T-helper 22 cell (primary cell): ENCODE measurements around the gene AP3D1.
"Not testable (repeated sequence)": the region's sequence is repeated elsewhere in the genome, so short reads cannot be mapped to it uniquely, and the experiment has no call there.

Experiments used
- DNase-seq: peaks from one replicate; pipeline ENCODE4 v3.0.0-alpha.2; 2020; ENCODE audit warnings: low read depth

Gene AP3D1

DNA sequence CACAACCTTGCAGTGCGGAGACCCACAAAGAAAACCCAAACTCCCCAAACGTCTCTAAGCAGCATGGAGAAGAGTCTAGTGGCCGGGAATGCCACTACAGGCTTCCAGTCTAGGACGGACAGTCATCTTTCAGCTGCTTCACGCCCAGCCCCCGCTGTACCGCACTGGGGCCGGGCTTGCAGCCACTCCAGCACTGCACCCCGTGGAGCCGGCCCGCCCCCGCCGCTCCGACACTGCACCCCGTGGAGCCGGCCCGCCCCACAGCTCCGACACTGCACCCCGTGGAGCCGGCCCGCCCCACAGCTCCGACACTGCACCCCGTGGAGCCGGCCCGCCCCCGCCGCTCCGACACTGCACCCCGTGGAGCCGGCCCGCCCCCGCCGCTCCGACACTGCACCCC lies 23.1 kb downstream of the AP3D1 start:
- not testable (repeated sequence) for DNase-seq

DNA sequence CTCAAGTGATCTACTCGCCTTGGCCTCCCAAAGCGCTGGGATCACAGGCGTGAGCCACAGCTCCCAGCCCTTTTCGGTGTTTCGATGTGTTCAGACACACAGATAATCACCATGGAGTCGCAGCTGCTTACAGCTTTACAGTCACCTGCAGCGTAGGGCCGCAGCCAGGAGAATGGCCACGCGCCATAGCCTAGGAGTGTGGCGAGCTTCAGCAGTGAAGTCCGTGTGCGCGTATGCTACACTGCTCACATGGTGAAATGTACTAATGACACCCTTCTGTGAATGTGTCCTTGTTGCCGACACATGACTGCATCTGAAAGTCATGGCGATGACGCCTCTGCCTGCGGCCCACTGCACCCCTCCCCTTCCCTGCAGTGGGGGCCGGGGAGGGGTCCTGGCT lies 23.6 kb downstream of the AP3D1 start:
- DNase-seq: no peak

DNA sequence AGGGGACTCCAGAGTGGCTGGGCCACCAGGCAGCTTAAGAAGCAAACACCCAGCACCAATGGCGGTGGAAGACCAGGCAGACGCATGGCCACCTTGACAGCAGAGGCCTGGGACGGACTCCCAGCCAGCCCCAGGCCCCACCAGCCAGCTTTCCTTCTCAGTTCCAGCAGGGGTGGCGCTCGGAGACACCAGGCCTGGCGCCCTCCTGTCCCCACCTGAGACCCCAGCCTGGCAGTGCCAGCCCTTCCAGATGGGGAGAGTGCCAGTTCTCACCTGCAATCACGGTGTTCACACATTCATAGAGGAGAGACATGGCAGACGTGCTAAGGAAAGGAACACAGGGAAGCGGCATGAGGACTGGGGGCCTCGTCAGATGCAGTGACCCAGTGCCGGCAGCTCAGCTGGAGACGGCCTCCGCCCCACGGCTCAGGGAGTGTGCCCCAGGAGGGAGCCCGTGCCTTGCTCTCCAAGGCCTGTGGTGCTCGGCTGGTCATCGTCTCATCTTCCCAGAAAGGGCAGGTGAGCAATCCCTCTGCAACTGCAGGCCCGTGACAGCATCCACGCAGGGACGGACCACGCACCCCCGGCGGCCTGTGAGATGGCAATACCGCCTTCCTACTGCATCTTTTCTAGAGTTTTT lies 24.4 kb downstream of the AP3D1 start:
- no peak for DNase-seq

DNA sequence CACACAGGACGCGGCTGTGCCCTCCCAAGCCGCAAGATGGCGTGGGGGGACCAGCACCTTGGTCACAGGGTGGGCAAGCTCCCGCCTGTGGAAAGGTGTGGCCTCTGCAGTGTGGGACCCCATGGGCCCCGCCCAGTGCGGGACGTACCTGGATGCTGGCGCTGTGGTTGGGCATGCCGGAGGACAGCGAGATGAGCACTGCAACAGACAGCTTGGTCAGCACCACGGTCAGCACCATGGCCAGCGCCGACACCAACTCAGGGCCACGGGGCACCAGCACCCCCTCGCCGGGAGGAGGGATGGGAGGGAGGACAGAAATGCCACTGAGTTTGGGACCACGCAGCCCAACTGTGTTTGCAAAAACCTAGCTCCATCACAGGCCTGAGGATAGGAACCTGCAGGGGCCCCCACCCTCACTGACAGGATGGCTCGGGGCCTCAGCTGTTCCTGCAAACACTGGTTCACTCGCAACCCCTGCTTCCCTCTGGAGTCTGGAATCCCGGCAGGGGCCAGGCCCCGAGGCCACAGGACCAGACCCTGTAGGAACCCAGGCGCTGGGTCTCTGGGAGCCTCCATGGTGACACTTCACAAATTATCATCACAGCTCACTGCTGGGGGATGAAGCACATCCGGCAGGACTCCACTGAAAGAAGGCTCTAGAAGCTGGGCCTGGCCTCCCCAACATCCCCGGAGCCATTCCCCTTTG lies 27.5 kb downstream of the AP3D1 start:
- DNase-seq: no peak

DNA sequence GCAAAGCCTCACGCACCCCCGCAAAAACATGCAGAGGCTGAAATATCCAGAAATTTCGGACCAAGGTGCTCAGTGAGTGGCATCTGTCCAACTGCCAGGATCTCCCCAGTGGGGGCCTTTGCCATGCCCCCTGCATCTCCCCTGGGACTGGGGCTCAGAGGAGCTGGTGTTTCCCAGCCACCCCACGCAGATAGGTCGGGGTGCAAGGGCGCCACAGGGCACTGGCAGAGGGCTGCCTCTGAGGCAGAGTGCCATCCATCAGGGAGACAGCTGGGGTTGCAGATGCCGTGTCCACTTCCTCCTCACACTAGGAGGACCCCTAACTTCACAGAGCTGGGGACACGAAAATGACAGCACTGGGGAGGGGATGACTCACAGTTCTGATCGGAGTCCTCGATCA lies 28.4 kb downstream of the AP3D1 start:
- DNase-seq: no peak

DNA sequence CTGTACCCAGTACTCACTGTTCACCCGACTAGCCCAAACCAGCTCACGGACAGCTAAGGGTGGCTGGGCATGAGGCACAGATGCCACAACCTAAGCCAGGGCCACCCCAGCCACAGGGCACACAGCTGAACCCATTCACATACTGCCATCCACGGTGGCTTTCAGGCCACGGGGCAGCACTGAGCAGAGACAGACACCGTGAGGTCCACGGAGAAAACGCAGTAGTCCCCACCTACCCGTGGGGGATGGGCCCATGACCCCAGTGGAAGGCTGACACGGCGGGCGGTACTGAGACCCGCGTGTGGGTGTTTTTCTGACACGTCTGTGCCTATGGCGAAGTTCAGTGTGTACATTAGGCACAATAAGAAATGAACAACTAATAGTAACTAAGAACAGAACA lies 29.1 kb downstream of the AP3D1 start:
- no peak for DNase-seq

DNA sequence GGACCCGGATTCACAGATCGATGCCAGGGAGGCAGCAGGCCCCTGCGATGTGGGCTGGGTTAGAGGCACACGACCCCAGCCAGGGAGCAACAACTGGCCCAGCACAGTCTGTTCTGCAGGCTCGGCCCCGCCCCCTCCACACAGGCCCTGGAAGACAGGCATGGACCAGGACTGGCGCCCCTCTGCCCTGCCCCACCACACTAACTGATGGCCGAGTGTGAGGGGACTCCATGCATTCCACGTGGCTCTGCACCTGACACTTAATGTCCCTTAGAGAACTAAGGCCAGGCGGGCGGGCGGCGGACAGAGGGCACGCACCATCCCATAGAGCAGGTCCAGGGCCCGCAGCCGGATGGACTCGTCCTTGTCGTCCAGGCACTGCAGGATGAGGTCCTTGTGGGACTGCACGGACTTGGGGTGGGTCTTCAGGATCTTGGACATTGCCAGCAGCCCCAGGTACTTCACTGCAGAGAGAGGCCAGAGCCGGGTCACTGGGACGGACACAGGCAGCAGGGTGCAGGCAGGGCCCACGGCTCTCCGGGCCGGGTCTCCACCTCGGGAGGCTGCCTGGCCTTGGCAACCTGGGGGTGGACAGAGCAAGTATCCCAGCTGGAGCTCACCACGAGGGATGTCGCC lies 29.8 kb downstream of the AP3D1 start:
- DNase-seq: no peak

DNA sequence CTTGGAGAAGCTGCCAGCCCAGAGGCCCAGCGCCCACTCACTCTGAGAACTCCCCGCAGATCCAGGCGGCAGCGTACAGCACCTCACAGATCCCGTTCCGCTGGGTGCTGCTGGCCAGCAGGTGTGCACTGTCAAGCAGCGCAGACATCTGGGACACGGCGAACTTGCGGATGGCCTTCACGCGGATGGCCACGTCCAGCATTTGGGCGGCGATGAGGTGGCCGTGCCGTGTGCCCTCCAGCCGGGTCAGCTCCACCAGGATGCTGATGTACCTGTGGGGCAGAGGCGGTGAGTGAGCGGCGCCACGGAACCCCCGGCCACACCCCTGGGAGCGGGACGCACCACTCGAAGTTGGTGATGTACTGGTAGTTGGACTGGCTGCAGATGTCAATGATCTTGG lies 30.5 kb downstream of the AP3D1 start:
- no peak for DNase-seq

DNA sequence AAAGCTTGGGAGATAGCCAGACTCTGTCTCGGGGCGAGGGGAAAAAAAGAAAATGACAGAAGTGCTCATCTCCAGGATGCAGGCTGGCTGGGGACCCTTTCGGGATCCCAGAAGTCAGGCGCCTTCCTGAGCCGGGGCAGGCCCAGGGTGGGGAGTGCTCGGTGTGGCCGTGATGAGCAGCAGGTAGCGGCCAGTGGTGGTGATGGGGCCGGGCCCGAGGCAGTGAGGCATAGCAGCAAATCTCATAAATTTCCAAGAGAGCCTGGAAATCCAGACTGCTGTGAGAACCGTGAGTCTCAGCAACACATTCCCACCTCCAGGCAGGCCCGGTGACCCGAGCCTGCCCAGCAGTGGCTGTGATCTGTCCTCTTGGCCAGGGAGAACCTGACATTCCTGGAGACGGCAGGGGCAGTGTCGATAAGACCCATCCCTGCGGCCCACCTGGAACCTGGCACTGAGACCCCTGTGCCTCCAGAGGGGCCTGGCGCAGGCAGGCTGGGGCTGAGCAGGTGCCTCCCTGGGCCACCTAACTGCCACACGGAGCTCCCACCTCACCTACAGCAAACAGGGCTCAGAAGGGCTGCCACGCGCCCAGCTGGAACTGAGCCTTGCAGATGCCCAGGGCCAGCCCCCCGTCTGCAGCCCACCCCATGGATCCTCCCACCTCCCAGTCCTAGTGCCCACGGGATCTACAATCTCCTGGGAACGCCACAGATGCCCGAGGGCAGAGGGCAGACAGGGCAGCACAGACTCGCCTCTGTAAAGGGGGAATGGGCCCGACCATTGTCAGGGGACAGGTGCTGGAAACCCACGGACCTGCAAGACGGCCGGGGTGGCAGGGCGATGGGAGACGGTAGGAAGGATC lies 31.2 kb downstream of the AP3D1 start:
- no peak for DNase-seq

DNA sequence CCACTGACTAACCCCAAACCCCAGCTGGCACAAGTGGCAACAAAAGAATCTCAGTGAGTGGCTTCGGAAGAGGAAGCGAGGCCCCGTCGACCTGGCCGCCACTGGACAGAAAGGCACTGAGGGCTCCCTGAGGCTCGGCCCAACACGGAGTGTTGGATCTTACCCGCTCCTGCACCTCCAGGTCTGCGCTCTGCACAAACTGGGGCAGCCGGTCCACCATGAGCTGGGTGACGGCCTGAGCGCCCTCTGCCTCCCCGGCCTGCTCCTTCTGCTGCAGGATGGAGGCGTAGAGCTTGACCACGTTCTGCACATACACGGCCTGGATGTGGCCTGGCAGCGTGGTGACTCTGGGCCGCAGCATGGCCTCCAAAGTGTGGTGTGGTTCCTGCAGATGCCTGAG lies 32.9 kb downstream of the AP3D1 start:
- DNase-seq: no peak

DNA sequence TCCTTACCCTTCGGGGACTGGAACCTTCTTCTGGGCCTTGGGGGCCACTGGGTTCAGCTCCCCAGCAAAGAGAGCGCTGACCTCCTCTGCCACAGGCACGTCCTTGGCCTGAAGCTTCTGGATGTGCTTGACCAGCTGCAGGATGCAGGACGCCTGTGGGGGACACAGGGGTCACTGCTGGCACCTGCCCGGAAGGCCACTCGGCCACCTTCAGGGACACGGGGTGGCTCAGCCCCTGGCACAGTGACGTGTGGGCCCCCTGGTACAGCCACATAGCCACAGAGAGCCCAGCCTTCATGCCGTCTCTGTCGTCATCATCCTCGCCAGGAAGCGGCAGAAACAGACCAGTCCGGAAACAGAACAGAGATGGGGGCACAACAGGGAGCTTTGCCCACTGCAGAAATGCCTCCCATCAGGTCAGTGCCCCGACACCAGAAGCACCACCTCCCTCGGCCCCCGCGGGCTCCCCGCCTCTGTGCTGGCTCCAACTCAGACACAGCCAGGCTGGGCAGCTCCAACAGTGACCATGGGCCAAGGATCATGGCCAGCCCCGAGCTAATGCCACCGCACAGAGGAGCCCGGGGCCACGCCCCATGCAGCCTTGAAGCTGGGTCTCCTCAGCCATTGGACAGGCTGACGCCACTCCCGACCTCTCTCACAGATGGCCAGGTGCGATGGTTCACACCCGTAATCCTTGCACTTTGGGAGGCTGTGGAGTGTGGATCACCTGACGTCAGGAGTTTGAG lies 34.0 kb downstream of the AP3D1 start:
- no peak for DNase-seq

DNA sequence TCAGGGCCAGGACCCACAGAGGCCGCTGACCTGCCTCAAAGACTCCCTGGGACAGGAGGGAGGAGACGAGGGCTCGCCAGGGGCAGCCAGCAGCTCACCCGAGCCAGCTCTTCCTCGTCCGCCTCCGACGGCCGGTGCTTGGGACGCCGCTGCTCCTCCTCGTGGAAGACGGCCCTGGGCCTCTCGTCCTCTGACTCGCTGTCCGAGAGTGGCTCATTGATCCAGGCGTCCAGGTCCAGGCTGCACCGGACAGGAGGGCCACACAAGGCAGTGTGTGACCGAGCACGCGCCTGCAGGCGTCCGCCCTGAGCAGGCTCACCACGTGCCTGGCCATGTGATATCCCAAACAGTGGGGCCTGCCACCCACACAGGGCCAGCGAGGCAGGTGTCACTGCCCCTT lies 34.9 kb downstream of the AP3D1 start:
- no peak for DNase-seq

DNA sequence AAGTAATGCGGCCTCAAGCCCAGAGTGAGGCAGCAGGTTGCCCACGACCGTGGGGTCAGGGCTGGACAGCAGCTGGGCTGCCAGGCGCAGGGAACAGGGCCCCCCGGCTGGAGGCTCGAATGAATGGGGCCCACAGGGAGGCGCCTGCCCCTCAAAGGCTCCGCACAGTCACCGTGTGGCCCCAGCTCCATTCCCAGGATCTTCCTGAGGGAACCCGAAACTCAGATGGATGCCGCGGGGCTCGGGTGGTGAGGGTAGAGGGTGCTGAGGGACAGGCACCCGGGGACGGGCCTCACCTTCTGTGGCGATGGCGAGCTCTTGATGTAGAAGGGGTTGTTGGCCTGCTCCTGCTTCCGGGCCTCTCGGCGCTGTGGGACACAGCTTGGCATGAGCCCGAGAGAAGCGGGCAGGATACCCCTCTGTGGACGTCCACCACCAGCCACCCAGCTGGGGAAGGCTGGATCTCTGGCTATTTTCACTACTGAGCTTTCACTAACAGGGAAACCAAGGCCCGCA lies 35.4 kb downstream of the AP3D1 start:
- no peak for DNase-seq

DNA sequence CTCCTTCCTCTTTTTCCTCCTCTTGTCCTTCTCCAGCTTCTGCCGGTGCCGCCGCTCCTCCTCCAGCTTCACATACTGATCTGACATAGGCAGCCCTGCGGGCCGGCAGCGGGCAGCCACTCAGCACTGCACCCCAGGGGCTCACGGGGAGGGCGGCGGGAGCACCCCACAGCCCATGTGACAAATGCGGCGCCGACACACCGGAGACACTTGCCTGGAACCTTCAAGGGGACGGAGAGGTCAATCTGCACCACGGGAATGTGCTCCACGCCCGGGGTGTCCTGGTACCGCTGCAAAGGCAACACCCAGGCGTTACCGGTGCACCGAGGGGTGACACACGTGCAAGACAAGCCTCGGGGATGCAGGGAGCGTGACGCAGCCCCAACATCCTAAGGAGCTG lies 36.0 kb downstream of the AP3D1 start:
- DNase-seq: no peak

DNA sequence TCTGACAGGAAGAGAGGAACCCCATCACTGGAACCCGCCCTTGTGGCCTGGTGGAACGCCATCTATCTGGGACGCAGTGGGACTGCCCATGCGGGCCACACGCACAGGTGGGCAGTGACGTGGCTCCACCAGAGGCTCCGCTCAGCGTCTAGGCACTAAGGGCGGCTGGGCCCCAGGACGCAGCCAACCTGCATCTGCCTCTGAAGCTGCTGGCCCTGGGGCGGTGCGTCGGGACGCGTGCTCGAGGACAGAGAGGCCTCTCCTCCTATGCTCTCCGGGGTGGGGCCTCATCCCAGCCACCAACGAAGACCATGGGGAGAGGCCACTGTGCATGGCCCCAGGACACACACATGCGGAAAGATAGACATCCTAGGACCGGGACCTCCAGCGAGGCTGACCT lies 36.5 kb downstream of the AP3D1 start:
- no peak for DNase-seq

DNA sequence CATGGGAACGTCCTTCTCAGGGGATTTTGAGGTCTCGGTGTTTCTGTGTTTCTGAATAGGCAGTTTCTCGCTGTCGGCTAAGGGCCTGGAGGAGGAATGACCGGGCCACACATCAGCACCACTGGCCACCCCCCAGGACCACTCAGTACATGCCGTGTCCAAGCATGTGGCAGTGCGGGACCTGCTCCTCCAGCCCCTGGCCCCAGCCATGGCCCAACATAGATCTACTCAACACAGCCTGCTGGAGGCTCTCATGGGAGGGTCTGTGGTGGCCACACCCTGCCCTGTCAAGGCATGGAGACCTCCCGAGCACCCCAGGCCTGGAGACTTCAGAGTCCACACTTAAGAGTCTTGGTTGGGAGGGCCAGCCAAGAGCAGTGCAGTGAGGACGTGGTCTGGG lies 37.1 kb downstream of the AP3D1 start:
- DNase-seq: no peak

DNA sequence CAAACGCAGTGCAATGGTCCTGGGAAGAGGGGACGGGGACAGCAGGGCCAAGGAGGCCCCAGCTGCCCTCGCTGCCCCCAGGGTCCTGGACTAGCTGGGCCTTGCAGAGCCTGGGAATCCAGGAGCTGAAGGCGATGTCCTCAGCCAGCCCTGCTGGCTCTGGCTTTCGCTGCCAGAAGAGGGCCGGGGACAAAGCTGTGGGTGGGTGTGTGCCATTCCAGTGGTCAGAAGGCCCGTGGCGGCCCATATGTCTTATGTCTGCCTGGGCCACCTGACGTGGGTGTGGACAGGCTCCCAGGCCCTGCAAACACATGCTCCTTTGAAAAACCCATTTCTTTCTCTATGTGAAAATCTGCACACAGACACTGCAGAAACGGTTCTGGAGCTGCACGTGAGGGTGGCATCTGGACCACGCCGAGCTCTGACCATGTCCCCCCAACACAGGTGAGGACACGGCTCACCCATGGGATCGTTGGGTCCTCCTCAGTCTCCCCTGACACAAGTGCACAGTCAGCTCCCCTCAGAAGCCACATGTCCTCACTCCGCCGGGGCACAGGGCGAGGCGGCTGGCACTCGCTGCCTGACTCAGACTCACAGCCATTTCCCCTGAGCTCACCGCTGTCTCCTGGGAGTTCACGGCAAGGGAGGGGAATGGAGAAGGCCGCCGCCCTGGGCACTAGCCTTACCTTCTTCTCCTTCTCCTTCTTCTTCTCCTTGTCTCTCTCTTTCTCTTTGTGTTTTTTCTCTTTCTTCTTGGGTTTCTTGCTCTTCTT lies 37.7 kb downstream of the AP3D1 start:
- DNase-seq: no peak

DNA sequence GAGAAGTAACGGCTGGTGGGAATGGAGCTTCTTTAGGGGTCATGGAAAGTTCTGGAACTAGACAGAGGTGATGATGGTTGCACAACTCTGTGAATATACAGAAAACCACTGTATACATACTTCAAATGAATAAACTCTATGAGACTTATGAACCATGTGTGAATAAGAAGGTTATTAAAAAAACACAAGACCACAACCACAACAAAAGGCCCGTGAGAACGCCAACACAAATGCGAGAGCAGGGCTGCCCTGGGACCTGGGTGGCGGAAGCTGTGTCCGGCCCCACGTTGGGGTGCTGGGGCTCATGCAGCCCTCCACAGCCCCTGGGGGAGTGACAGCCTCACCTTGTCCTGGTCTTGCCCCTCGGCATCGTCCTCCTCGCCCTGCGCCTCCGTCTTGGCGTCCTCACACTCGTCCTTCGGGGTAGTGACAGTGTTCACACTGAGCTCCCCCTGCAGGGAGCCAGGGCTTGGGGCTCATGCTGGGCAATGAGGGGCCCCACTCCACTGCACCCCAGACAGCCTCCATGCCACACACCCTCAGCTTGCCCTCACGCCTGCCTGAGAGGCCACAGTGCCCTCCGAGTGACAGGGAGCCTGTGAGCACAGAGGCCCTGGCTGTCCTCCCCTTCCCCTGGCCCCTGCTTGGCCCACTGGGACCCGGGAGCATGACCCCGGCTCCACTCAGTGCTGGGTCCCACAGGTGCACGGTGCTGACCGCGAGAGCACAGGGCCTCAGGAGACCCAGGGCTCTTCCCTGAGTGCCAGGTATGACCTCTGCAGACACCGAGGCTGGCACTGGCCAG lies 38.6 kb downstream of the AP3D1 start:
- no peak for DNase-seq

DNA sequence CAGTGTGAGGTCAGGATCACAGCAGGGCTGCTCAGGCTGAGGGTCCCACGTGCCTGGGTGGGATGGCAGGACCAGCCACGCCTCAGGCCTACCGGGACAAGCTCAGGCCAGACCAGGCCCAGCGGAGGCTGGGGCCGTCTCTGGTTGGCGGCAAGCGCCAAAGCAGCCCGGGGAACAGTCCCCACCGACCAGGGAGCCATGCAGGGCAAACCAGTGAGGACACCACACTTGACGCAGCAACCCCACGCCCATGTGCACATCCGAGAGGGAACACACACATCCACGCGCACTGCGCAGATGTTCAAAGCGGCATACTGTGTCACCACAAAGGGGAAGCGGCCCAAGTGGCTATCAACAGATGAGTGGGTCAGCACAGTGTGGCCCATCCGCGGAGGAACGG lies 39.5 kb downstream of the AP3D1 start:
- no peak for DNase-seq

DNA sequence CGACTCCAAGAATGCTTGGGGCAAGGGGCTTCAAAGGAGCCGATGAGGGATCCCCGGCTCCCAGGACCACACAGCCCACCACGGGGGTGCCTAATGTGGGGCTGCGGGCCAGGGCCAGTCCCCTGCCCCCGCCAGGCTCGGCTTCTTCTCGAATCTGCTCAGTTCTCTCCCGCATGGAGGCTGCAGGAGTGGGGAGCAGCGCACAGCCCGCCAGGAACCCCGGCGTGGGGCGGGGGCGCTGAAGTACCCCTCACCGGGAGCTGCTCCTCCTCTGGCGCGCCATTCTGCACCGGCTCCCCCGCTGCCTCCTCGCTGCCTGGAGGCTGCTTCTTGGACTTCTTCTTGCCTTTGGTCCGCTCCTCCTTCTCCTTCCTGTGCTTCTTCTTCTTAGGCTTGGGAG lies 39.9 kb downstream of the AP3D1 start:
- no peak for DNase-seq
